Measurements from ENCODE around the gene FAF1.

- TF ChIP-seq CTCF (IDR thresholded peaks at IDR 0.05 in 4 of 5, conservative IDR thresholded peaks at IDR 0.05 in 1 of 5) (no peak), POLR2A (IDR thresholded peaks at IDR 0.05) (no peak)
Observed at GRCh38 chr1:50972766-50973165, 12.7 kb upstream of the FAF1 start.
